Activated T-cell treated with anti-CD3 and anti-CD28 coated beads for 1 hour (primary cell): ENCODE data around the gene SNTB2.

Experiments
- DNase-seq: peaks from one replicate; pipeline ENCODE4 v3.0.0-alpha.2; 2020; ENCODE audit warnings: low read depth

The SNTB2 gene

GRCh38 chr16:69318911-69319289 lies 131.9 kb downstream of the SNTB2 start:
- no peak for DNase-seq

- DNase-seq = no peak
These were observed 132.4 kb downstream of the SNTB2 start for GRCh38 chr16:69319381-69319780.

- no peak for DNase-seq
These were observed 133.1 kb downstream of the SNTB2 start for GRCh38 chr16:69319826-69320739.

- DNase-seq = no peak
These were observed 133.7 kb downstream of the SNTB2 start for GRCh38 chr16:69320740-69321073.

- DNase-seq = no peak
These were observed 134.1 kb downstream of the SNTB2 start for GRCh38 chr16:69321080-69321479.

GRCh38 chr16:69322343-69322742 lies 135.4 kb downstream of the SNTB2 start:
- DNase-seq = no peak

GRCh38 chr16:69323415-69323814 lies 136.5 kb downstream of the SNTB2 start:
- DNase-seq = no peak

- DNase-seq = no peak
These were observed 137.1 kb downstream of the SNTB2 start for GRCh38 chr16:69324013-69324531.

GRCh38 chr16:69324585-69325253 lies 137.8 kb downstream of the SNTB2 start:
- DNase-seq = no peak

GRCh38 chr16:69325784-69326171 lies 138.8 kb downstream of the SNTB2 start:
- no peak for DNase-seq

GRCh38 chr16:69326172-69326873 lies 139.4 kb downstream of the SNTB2 start:
- DNase-seq = no peak

GRCh38 chr16:69327585-69328310 lies 140.8 kb downstream of the SNTB2 start:
- DNase-seq = no peak

- no peak for DNase-seq
These were observed 141.9 kb downstream of the SNTB2 start for GRCh38 chr16:69328854-69329316.

GRCh38 chr16:69329369-69330285 lies 142.7 kb downstream of the SNTB2 start:
- peak; percentile 32 for DNase-seq

- peak; percentile 65 for DNase-seq
These were observed 143.5 kb downstream of the SNTB2 start, which contains the start of gene PDF for GRCh38 chr16:69330286-69331109. Gene PDF (minus strand): TSS chr16:69330588. CDS start chr16:69330570, 18 bp downstream.

GRCh38 chr16:69334696-69335095 lies 147.7 kb downstream of the SNTB2 start:
- DNase-seq = no peak

- DNase-seq = no peak
These were observed 151.8 kb downstream of the SNTB2 start for GRCh38 chr16:69338557-69339288.

- peak; percentile 83 for DNase-seq
These were observed 152.5 kb downstream of the SNTB2 start, which contains the start of the genes COG8 and NIP7 for GRCh38 chr16:69339289-69340094. Gene COG8 (minus strand): TSS chr16:69339564. CDS start chr16:69339552, 12 bp downstream. Gene NIP7 (plus strand): TSS chr16:69339772. CDS start chr16:69339830, 58 bp downstream.
